Adrenal gland (tissue), 12 donors: ENCODE results near the gene THAP4. TPM values are rescaled to one million over a fixed set of nuclear protein-coding genes. Genes with fewer than 3 reads are reported as not detected.
A peak's percentile ranks its signal among the peaks of the same experiment; 100 is the strongest.

Experiments
- DNase-seq, 7 donors: peaks; one replicate each; pipeline ENCODE4 v3.0.0-alpha.2; 2019 to 2020
- H3K27ac ChIP-seq, 5 donors: fragments of 200-600 bp; sonication (generic) in 4 of 5; 1 replicate in 3 of 5; 2 replicates in 2 of 5; pipeline versions ENCODE4 v1.5.1 to v1.8.0; 2016 to 2020; ENCODE audit warnings: mild to moderate bottlenecking in 1 of 5
- H3K27me3 ChIP-seq: fragments of 200-600 bp; 2 replicates; pipeline ENCODE4 v1.8.0; 2021
- H3K36me3 ChIP-seq, 2 donors: fragments of 200-600 bp; replicated peaks in 1 of 2; 1 replicate in 1 of 2; 2 replicates in 1 of 2; pipeline versions ENCODE4 v1.5.1 to v1.8.0; 2018 to 2022
- H3K4me1 ChIP-seq, 2 donors: fragments of 200-600 bp; replicated peaks in 1 of 2; 1 replicate in 1 of 2; 2 replicates in 1 of 2; pipeline versions ENCODE4 v1.5.1 to v1.8.0; 2018 to 2021
- H3K4me3 ChIP-seq, 4 donors: fragments of 200-600 bp; sonication (generic) in 3 of 4; one replicate each; pipeline ENCODE4 v1.5.1; 2016 to 2018
- H3K9me3 ChIP-seq, 3 donors: fragments of 200-600 bp; sonication (generic) in 1 of 3; replicated peaks in 1 of 3; 1 replicate in 2 of 3; 2 replicates in 1 of 3; pipeline versions ENCODE4 v1.5.1 to v1.8.0; 2016 to 2021
- CTCF ChIP-seq, 6 experiments: fragments of 450-650 bp in 4 of 6; fragments of 200-600 bp in 2 of 6; sonication (generic) in 1 of 6; IDR thresholded peaks; 1 replicate in 5 of 6; 2 replicates in 1 of 6; pipeline versions ENCODE4 v1.5.1 to v1.8.0; 2016 to 2021; ENCODE audit warnings: antibody characterized with exemption in 6 of 6, mild to moderate bottlenecking in 2 of 6, moderate library complexity in 1 of 6
- POLR2A ChIP-seq, 2 donors: fragments of 450-650 bp; IDR thresholded peaks; one replicate each; pipeline ENCODE4 v1.6.1; 2017; ENCODE audit warnings: antibody characterized with exemption in 2 of 2, mild to moderate bottlenecking in 2 of 2, moderate library complexity in 1 of 2
- WGBS, 4 donors: extraction: QIAGEN DNeasy Blood & Tissue Kit in 2 of 4; methylation state at CpG; one replicate each; pipeline versions ENCODE4 v1.1.5 to v1.1.7; 2013 to 2017; 5-methylcytosine and 5-hydroxymethylcytosine counted together
- intact Hi-C, 2 donors: fragments of 100-400 bp; cut with DNase I; formaldehyde crosslinking; loops; one replicate each; pipeline versions ENCODE4 v1.14.1 to v1.15.0; 2022 to 2023
- polyA plus RNA-seq, 3 donors: library from polyadenylated mRNA; stranded (reverse); fragments of 200-250 nt in 2 of 3; fragments of 350-450 nt in 1 of 3; fragmentation: Illumina TruSeq in 1 of 3; extraction: RNeasy Lipid Tissue Mini Kit (QIAGEN cat#74804) in 1 of 3; gene quantifications; one replicate each; pipeline ENCODE4 v1.2.3, GENCODE V29; 2013 to 2014
- total RNA-seq, 9 donors: library from RNA; depleted of rRNA in 4 of 9; stranded (reverse); fragments of >200 nt in 4 of 9; fragments of 120-200 nt in 1 of 9; fragmentation: NEBNext Ultra II Directional in 1 of 9; extraction: Animal tissue kit (Norgen Biotek cat#: 25700) in 1 of 9; gene quantifications; one replicate each; pipeline versions ENCODE4 v1.1.0 to v1.2.4, GENCODE V29; 2013 to 2023
- donor health status: healthy with polysubstance abuse.
- donor health status: Bipolar disorder and iron deficiency.
- donor health status: DM: yes; HTN: yes; CAD: no.
- donor health status: DM: no; HTN: no; CAD: no.
- donor health status: DM: no; HTN: no; CAD: no.
- donor health status: DM: yes; HTN: yes; CAD: no.

THAP4 gene
- total and polyA plus RNA-seq, 12 donors = 23.9 to 62.9 (median 41.1) TPM

- Histone ChIP-seq H3K36me3 (no peaks in the 10 kb centered on the region), H3K9me3 (no peaks in the 10 kb centered on the region), H3K4me1 (peaks cover 12 to 16% of the 10 kb centered on the region in 2 donors), H3K27ac (peak overlapping the region in 2 of 5 donors; percentile 57 to 87), H3K4me3 (peak overlapping the region in 1 of 4 donors; percentile 97), H3K27me3 (peaks cover 4% of the 10 kb centered on the region)
- intact Hi-C loops = no loop called here
- WGBS, 4 donors = 50 to 78% (median 63%) methylated on average over 3 to 18 of the region's 18 CpGs
- DNase-seq = no peak
- TF ChIP-seq CTCF (IDR thresholded peaks at IDR 0.05) (no peak), POLR2A (IDR thresholded peaks at IDR 0.05) (no peak)
Observed at GRCh38 chr2:241560162-241560882, 76.6 kb downstream of the THAP4 start.

GRCh38 chr2:241559323-241560161, 77.4 kb downstream of the THAP4 start:
- Histone ChIP-seq H3K27me3 (peaks cover 4% of the 10 kb centered on the region), H3K36me3 (no peaks in the 10 kb centered on the region), H3K27ac (peak overlapping the region in 2 of 5 donors; percentile 57 to 87), H3K4me1 (peaks cover 12 to 16% of the 10 kb centered on the region in 2 donors), H3K9me3 (no peaks in the 10 kb centered on the region), H3K4me3 (peak overlapping the region in 3 of 4 donors; percentile 25 to 97 (median 37))
- 9 to 57% (median 23%) methylated on average over 4 to 78 of the region's 78 CpGs for WGBS, 4 donors
- DNase-seq = peak in 1 of 7 donors; percentile 23
- no peak for TF ChIP-seq CTCF (IDR thresholded peaks at IDR 0.05)
- no peak for TF ChIP-seq POLR2A (IDR thresholded peaks at IDR 0.05)
- intact Hi-C loops = no loop called here

- intact Hi-C loops = no loop called here
Observed at GRCh38 chr2:241558532-241559322, 78.2 kb downstream of the THAP4 start, which contains the start of gene BOK. BOK (plus strand) TSS chr2:241558745; CDS start chr2:241559484, 739 bp downstream.

More at GRCh38 chr2:241558532-241559322, 78.2 kb downstream of the THAP4 start, which contains the start of gene BOK:
- H3K27me3 ChIP-seq = peaks cover 4% of the 10 kb centered on the region
- no peaks in the 10 kb centered on the region for H3K9me3 ChIP-seq
- TF ChIP-seq POLR2A (IDR thresholded peaks at IDR 0.05) = peak in 1 of 2 donors; percentile 12
- TF ChIP-seq CTCF (IDR thresholded peaks at IDR 0.05) = no peak
- peak; percentile 45 to 74 (median 57) for DNase-seq
- H3K4me3 ChIP-seq = peak within 1 kb of the TSS in 3 of 4 donors; percentile 25 to 97 (median 37)
- H3K36me3 ChIP-seq = no peaks in the 10 kb centered on the region
- WGBS, 4 donors = 0 to 3% (median 1%) methylated on average over 18 to 98 of the region's 98 CpGs; no CpG with 5 or more reads in 1 of the 4 donors
- peaks cover 12 to 16% of the 10 kb centered on the region in 2 donors for H3K4me1 ChIP-seq
- peak within 1 kb of the TSS in 2 of 5 donors; percentile 57 to 87 for H3K27ac ChIP-seq
